Uterus (tissue), 4 donors: ENCODE results near the gene BRINP2. TPM values are rescaled to one million over a fixed set of nuclear protein-coding genes. Genes with fewer than 3 reads are reported as not detected.

Source experiments
- DNase-seq, 2 donors: peaks; one replicate each; pipeline ENCODE4 v3.0.0-alpha.2; 2019 to 2020
- H3K27ac ChIP-seq, 2 donors: fragments of 200-600 bp; sonication (generic); 1 replicate in 1 of 2; 2 replicates in 1 of 2; pipeline ENCODE4 v1.5.1; 2016 to 2018
- H3K27me3 ChIP-seq, 2 donors: fragments of 200-600 bp; sonication (generic); one replicate each; pipeline ENCODE4 v1.5.1; 2018 to 2019; ENCODE audit warnings: control low read depth in 1 of 2
- H3K36me3 ChIP-seq, 2 donors: fragments of 200-600 bp; sonication (generic); one replicate each; pipeline ENCODE4 v1.5.1; 2019; ENCODE audit warnings: control low read depth in 1 of 2
- H3K4me1 ChIP-seq, 2 donors: fragments of 200-600 bp; sonication (generic); one replicate each; pipeline ENCODE4 v1.5.1; 2018 to 2019; ENCODE audit warnings: control low read depth in 1 of 2
- H3K4me3 ChIP-seq, 2 donors: fragments of 200-600 bp; sonication (generic); 1 replicate in 1 of 2; 2 replicates in 1 of 2; pipeline ENCODE4 v1.5.1; 2018 to 2019; ENCODE audit warnings: mild to moderate bottlenecking in 1 of 2
- H3K9me3 ChIP-seq, 2 donors: fragments of 200-600 bp; sonication (generic); one replicate each; pipeline ENCODE4 v1.5.1; 2019; ENCODE audit warnings: control low read depth in 1 of 2
- CTCF ChIP-seq, 4 experiments: fragments of 200-600 bp in 2 of 4; fragments of 450-650 bp in 2 of 4; sonication (generic) in 2 of 4; IDR thresholded peaks; one replicate each; pipeline ENCODE4 v1.5.1; 2016 to 2019; ENCODE audit warnings: antibody characterized with exemption in 4 of 4, mild to moderate bottlenecking in 2 of 4, moderate library complexity in 1 of 4
- POLR2A ChIP-seq, 2 donors: fragments of 450-650 bp; IDR thresholded peaks; one replicate each; pipeline ENCODE4 v1.6.1; 2016; ENCODE audit warnings: antibody characterized with exemption in 2 of 2, mild to moderate bottlenecking in 1 of 2, moderate library complexity in 1 of 2
- intact Hi-C: fragments of 100-400 bp; cut with DNase I; formaldehyde crosslinking; loops from one replicate; pipeline ENCODE4 v1.15.1; 2023; ENCODE audit warnings: low total_unique reads
- total RNA-seq, 4 donors: library from RNA; depleted of rRNA in 3 of 4; stranded (reverse); fragments of >200 nt in 3 of 4; gene quantifications; one replicate each; pipeline versions ENCODE4 v1.1.0 to v1.2.4, GENCODE V29; 2014 to 2023
- donor health status: DM: yes; HTN: yes; CAD: no.

BRINP2 gene
- total RNA-seq, 4 donors from 2014 or later: 0.18 to 5.7 TPM; not detected in 2

- H3K27me3 ChIP-seq: no peaks in the 10 kb centered on the region
- H3K9me3 ChIP-seq: no peaks in the 10 kb centered on the region
- H3K27ac ChIP-seq: no peak overlapping the region
- no peaks in the 10 kb centered on the region for H3K36me3 ChIP-seq
- no peak overlapping the region for H3K4me3 ChIP-seq
- intact Hi-C loops: no loop called here
- no peak for DNase-seq
- peaks cover 0 to 4% of the 10 kb centered on the region in 2 donors for H3K4me1 ChIP-seq
- TF ChIP-seq CTCF (IDR thresholded peaks at IDR 0.05) (no peak), POLR2A (IDR thresholded peaks at IDR 0.05) (no peak)
Measured at GRCh38 chr1:177275736-177276135, 105.0 kb downstream of the BRINP2 start.

GRCh38 chr1:177278626-177279390, 108.0 kb downstream of the BRINP2 start:
- no peaks in the 10 kb centered on the region for H3K9me3 ChIP-seq
- H3K36me3 ChIP-seq: no peaks in the 10 kb centered on the region
- intact Hi-C loops: no loop called here
- peak in 1 of 2 donors; percentile 18 for DNase-seq
- TF ChIP-seq POLR2A (IDR thresholded peaks at IDR 0.05): no peak
- no peak overlapping the region for H3K4me3 ChIP-seq
- H3K27me3 ChIP-seq: no peaks in the 10 kb centered on the region
- peaks cover 0 to 4% of the 10 kb centered on the region in 2 donors for H3K4me1 ChIP-seq
- H3K27ac ChIP-seq: no peak overlapping the region

GRCh38 chr1:177281901-177282300, 111.1 kb downstream of the BRINP2 start:
- DNase-seq: no peak
- no peaks in the 10 kb centered on the region for H3K36me3 ChIP-seq
- TF ChIP-seq POLR2A (IDR thresholded peaks at IDR 0.05) (no peak), CTCF (IDR thresholded peaks at IDR 0.05) (no peak)
- no peaks in the 10 kb centered on the region for H3K4me1 ChIP-seq
- no peaks in the 10 kb centered on the region for H3K9me3 ChIP-seq
- H3K27me3 ChIP-seq: no peaks in the 10 kb centered on the region
- no peak overlapping the region for H3K4me3 ChIP-seq
- no peak overlapping the region for H3K27ac ChIP-seq
- intact Hi-C loops: no loop called here

- H3K4me3 ChIP-seq: no peak overlapping the region
- no peak for DNase-seq
- intact Hi-C loops: no loop called here
- H3K36me3 ChIP-seq: no peaks in the 10 kb centered on the region
- H3K27ac ChIP-seq: no peak overlapping the region
- no peaks in the 10 kb centered on the region for H3K4me1 ChIP-seq
- TF ChIP-seq CTCF (IDR thresholded peaks at IDR 0.05): no peak
- TF ChIP-seq POLR2A (IDR thresholded peaks at IDR 0.05): no peak
- no peaks in the 10 kb centered on the region for H3K27me3 ChIP-seq
- no peaks in the 10 kb centered on the region for H3K9me3 ChIP-seq
Measured at GRCh38 chr1:177282976-177283375, 112.2 kb downstream of the BRINP2 start.

GRCh38 chr1:177283380-177283779, 112.6 kb downstream of the BRINP2 start:
- no peak overlapping the region for H3K27ac ChIP-seq
- TF ChIP-seq CTCF (IDR thresholded peaks at IDR 0.05): no peak
- TF ChIP-seq POLR2A (IDR thresholded peaks at IDR 0.05): no peak
- no peaks in the 10 kb centered on the region for H3K9me3 ChIP-seq
- intact Hi-C loops: no loop called here
- no peak for DNase-seq
- no peak overlapping the region for H3K4me3 ChIP-seq
- no peaks in the 10 kb centered on the region for H3K27me3 ChIP-seq
- no peaks in the 10 kb centered on the region for H3K36me3 ChIP-seq
- no peaks in the 10 kb centered on the region for H3K4me1 ChIP-seq
